ENCODE results near the gene MED1.

Gene MED1

GRCh38 chr17:39402890-39403605, 48.0 kb downstream of the MED1 start:
- H3K4me2 ChIP-seq (ENCODE audit: low read length): peak overlapping the region; percentile 70
- no peak for TF ChIP-seq EZH2phosphoT487 (IDR thresholded peaks at IDR 0.05; ENCODE audit: low read depth)
- no peak for TF ChIP-seq CTCF (IDR thresholded peaks at IDR 0.05; ENCODE audit: low read depth, low read length)
- peaks cover 15% of the 10 kb centered on the region; the same call in 1 of the 2 replicates for H4K20me1 ChIP-seq (ENCODE audit: insufficient read depth, low read length)
- H3K27me3 ChIP-seq (ENCODE audit: low read depth, low read length): no peaks in the 10 kb centered on the region
- H2AFZ ChIP-seq (ENCODE audit: low read depth, low read length): no peak overlapping the region
- H3K36me3 ChIP-seq (replicated peaks; ENCODE audit: low read depth, low read length): peaks cover 17% of the 10 kb centered on the region
- peaks cover 34% of the 10 kb centered on the region for H3K4me1 ChIP-seq (ENCODE audit: low read length)
- no peaks in the 10 kb centered on the region for H3K9me3 ChIP-seq (ENCODE audit: insufficient read depth, low read length)
- H3K4me3 ChIP-seq (ENCODE audit: low read length): peak overlapping the region; percentile 89
- H3K27ac ChIP-seq (ENCODE audit: low read length): no peak overlapping the region
- peaks cover 13% of the 10 kb centered on the region for H3K79me2 ChIP-seq (ENCODE audit: low read length)
- no peak overlapping the region for H3K9ac ChIP-seq (ENCODE audit: low read length)

GRCh38 chr17:39402244-39402889, 48.7 kb downstream of the MED1 start:
- Histone ChIP-seq H4K20me1 (ENCODE audit: insufficient read depth, low read length) (peaks cover 15% of the 10 kb centered on the region; the same call in 1 of the 2 replicates), H3K27ac (ENCODE audit: low read length) (peak overlapping the region; percentile 50), H3K9ac (ENCODE audit: low read length) (peak overlapping the region; percentile 76), H3K36me3 (replicated peaks; ENCODE audit: low read depth, low read length) (peaks cover 10% of the 10 kb centered on the region), H3K27me3 (ENCODE audit: low read depth, low read length) (no peaks in the 10 kb centered on the region), H2AFZ (ENCODE audit: low read depth, low read length) (peak overlapping the region; percentile 67; the same call in 1 of the 2 replicates), H3K4me3 (ENCODE audit: low read length) (peak overlapping the region; percentile 89), H3K4me1 (ENCODE audit: low read length) (peaks cover 34% of the 10 kb centered on the region), H3K9me3 (ENCODE audit: insufficient read depth, low read length) (no peaks in the 10 kb centered on the region), H3K4me2 (ENCODE audit: low read length) (peak overlapping the region; percentile 70), H3K79me2 (ENCODE audit: low read length) (peaks cover 13% of the 10 kb centered on the region)
- TF ChIP-seq CTCF (IDR thresholded peaks at IDR 0.05; ENCODE audit: low read depth, low read length): no peak
- no peak for TF ChIP-seq EZH2phosphoT487 (IDR thresholded peaks at IDR 0.05; ENCODE audit: low read depth)

- Histone ChIP-seq H3K4me1 (ENCODE audit: low read length) (peaks cover 34% of the 10 kb centered on the region), H2AFZ (ENCODE audit: low read depth, low read length) (peak within 1 kb of the TSS; percentile 67; the same call in 1 of the 2 replicates), H3K27me3 (ENCODE audit: low read depth, low read length) (no peaks in the 10 kb centered on the region), H3K4me2 (ENCODE audit: low read length) (peak within 1 kb of the TSS; percentile 97), H3K9ac (ENCODE audit: low read length) (peak within 1 kb of the TSS; percentile 76), H3K9me3 (ENCODE audit: insufficient read depth, low read length) (no peaks in the 10 kb centered on the region), H3K79me2 (ENCODE audit: low read length) (peaks cover 13% of the 10 kb centered on the region), H4K20me1 (ENCODE audit: insufficient read depth, low read length) (peaks cover 15% of the 10 kb centered on the region; the same call in 1 of the 2 replicates), H3K4me3 (ENCODE audit: low read length) (peak within 1 kb of the TSS; percentile 89), H3K27ac (ENCODE audit: low read length) (peak within 1 kb of the TSS; percentile 50), H3K36me3 (replicated peaks; ENCODE audit: low read depth, low read length) (peaks cover 8% of the 10 kb centered on the region)
- TF ChIP-seq EZH2phosphoT487 (IDR thresholded peaks at IDR 0.05; ENCODE audit: low read depth) (no peak), CTCF (IDR thresholded peaks at IDR 0.05; ENCODE audit: low read depth, low read length) (no peak)
Observed at GRCh38 chr17:39401412-39402243, 49.4 kb downstream of the MED1 start, which contains the start of gene FBXL20. Gene FBXL20 (minus strand): TSS chr17:39401626. CDS start chr17:39401402, 224 bp downstream.
